ENCODE results near the gene NEUROD2. TPM values are rescaled to one million over a fixed set of nuclear protein-coding genes. Genes with fewer than 3 reads are reported as not detected.

The NEUROD2 gene
- total and polyA plus RNA-seq, 2 of the 13 experiments (the other 11 are each of a cell fraction or from before 2014, with no cell fraction given): not detected

GRCh38 chr17:39621523-39622379 is 14.0 kb upstream of the NEUROD2 start (continued):
- TF ChIP-seq, protein P1, sequence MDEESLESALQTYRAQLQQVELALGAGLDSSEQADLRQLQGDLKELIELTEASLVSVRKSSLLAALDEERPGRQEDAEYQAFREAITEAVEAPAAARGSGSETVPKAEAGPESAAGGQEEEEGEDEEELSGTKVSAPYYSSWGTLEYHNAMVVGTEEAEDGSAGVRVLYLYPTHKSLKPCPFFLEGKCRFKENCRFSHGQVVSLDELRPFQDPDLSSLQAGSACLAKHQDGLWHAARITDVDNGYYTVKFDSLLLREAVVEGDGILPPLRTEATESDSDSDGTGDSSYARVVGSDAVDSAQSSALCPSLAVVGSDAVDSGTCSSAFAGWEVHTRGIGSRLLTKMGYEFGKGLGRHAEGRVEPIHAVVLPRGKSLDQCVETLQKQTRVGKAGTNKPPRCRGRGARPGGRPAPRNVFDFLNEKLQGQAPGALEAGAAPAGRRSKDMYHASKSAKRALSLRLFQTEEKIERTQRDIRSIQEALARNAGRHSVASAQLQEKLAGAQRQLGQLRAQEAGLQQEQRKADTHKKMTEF (CRISPR knock-in tag; IDR thresholded peaks at IDR 0.05): peak; percentile 58
- TF ChIP-seq KDM3A (CRISPR knock-in tag; IDR thresholded peaks at IDR 0.05; ENCODE audit: low read depth) (peak; percentile 89; the same call in 1 of the 2 replicates), THAP7 (CRISPR knock-in tag; IDR thresholded peaks at IDR 0.05) (0 out of 2 replicates have a peak, but pooled peaks have one; percentile 27), TBL1XR1 (IDR thresholded peaks at IDR 0.05; ENCODE audit: borderline replicate concordance, low read length, partially characterized antibody) (peak; percentile 55), SKI (IDR thresholded peaks at IDR 0.05; ENCODE audit: partially characterized antibody) (no peak), ZNF670 (CRISPR knock-in tag; IDR thresholded peaks at IDR 0.05; ENCODE audit: borderline replicate concordance) (peak; percentile 59; the same call in 1 of the 2 replicates), GMEB1 (CRISPR knock-in tag; IDR thresholded peaks at IDR 0.05; ENCODE audit: borderline replicate concordance) (no peak), NFYC (CRISPR knock-in tag; IDR thresholded peaks at IDR 0.05) (0 out of 2 replicates have a peak, but pooled peaks have one; percentile 11), CTCF (CRISPR knock-in tag; IDR thresholded peaks at IDR 0.05) (peak; percentile 100), HNF4A (CRISPR knock-in tag; IDR thresholded peaks at IDR 0.05) (peak; percentile 11; the same call in 1 of the 2 replicates), ELF1 (CRISPR knock-in tag; IDR thresholded peaks at IDR 0.05) (peak; percentile 61; the same call in 1 of the 2 replicates), ZNF512 (CRISPR knock-in tag; IDR thresholded peaks at IDR 0.05) (no peak), SP140L (CRISPR knock-in tag; IDR thresholded peaks at IDR 0.05; ENCODE audit: borderline replicate concordance) (0 out of 2 replicates have a peak, but pooled peaks have one; percentile 76), SCMH1 (CRISPR knock-in tag; IDR thresholded peaks at IDR 0.05; ENCODE audit: borderline replicate concordance) (no peak)
- TF ChIP-seq, protein P2, sequence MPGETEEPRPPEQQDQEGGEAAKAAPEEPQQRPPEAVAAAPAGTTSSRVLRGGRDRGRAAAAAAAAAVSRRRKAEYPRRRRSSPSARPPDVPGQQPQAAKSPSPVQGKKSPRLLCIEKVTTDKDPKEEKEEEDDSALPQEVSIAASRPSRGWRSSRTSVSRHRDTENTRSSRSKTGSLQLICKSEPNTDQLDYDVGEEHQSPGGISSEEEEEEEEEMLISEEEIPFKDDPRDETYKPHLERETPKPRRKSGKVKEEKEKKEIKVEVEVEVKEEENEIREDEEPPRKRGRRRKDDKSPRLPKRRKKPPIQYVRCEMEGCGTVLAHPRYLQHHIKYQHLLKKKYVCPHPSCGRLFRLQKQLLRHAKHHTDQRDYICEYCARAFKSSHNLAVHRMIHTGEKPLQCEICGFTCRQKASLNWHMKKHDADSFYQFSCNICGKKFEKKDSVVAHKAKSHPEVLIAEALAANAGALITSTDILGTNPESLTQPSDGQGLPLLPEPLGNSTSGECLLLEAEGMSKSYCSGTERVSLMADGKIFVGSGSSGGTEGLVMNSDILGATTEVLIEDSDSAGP (CRISPR knock-in tag; IDR thresholded peaks at IDR 0.05; ENCODE audit: borderline replicate concordance): peak; percentile 89
- TF ChIP-seq, protein P3, sequence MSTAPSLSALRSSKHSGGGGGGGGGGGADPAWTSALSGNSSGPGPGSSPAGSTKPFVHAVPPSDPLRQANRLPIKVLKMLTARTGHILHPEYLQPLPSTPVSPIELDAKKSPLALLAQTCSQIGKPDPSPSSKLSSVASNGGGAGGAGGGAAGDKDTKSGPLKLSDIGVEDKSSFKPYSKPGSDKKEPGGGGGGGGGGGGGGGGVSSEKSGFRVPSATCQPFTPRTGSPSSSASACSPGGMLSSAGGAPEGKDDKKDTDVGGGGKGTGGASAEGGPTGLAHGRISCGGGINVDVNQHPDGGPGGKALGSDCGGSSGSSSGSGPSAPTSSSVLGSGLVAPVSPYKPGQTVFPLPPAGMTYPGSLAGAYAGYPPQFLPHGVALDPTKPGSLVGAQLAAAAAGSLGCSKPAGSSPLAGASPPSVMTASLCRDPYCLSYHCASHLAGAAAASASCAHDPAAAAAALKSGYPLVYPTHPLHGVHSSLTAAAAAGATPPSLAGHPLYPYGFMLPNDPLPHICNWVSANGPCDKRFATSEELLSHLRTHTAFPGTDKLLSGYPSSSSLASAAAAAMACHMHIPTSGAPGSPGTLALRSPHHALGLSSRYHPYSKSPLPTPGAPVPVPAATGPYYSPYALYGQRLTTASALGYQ (CRISPR knock-in tag; IDR thresholded peaks at IDR 0.05): peak; percentile 54; the same call in 1 of the 2 replicates

Data from HepG2 (cell line).